IPS-18a (cell line): ENCODE results near the gene PYM1.
A peak's percentile ranks its signal among the peaks of the same experiment; 100 is the strongest.

ENCODE experiments used
- H3K27ac ChIP-seq: one replicate; pipeline ENCODE4 v1.5.1; 2013; ENCODE audit warnings: low read length
- H3K27me3 ChIP-seq: one replicate; pipeline ENCODE4 v1.6.1; 2013; ENCODE audit warnings: mild to moderate bottlenecking, low read length; ENCODE audit not compliant: control insufficient read depth, insufficient read depth
- H3K36me3 ChIP-seq: one replicate; pipeline ENCODE4 v1.6.1; 2013; ENCODE audit warnings: low read depth, low read length; ENCODE audit not compliant: control insufficient read depth
- H3K4me1 ChIP-seq: one replicate; pipeline ENCODE4 v1.6.1; 2013; ENCODE audit warnings: low read depth, low read length; ENCODE audit not compliant: control insufficient read depth
- H3K4me3 ChIP-seq: one replicate; pipeline ENCODE4 v1.5.1; 2013; ENCODE audit warnings: low read length
- H3K9ac ChIP-seq: one replicate; pipeline ENCODE4 v1.6.1; 2013; ENCODE audit warnings: mild to moderate bottlenecking, low read length, moderate library complexity
- H3K9me3 ChIP-seq: one replicate; pipeline ENCODE4 v1.6.1; 2013; ENCODE audit warnings: low read depth, low read length; ENCODE audit not compliant: control insufficient read depth

PYM1 gene

DNA sequence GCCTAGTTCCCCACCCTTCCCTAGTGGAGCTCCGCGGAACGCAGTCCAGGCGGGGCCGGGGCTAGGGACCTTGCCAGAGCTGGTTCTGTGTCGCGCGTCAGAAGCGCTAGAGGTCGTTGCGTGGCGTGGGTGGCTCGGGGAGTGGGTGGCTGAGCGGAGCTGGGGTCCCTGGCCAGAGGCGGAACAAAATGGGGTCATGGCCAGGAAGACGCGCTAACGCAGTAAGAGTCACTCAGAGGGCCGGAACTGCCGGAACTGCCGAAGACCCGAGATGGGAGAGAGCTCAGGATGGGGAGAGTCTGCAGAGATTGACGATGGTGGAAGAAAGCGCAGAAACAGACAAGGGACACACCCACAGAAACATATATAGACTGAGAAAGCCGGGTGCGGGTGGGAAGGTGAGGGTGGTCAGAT is 8.1 kb upstream of the PYM1 start:
- Histone ChIP-seq H3K27me3 (peaks cover 37% of the 10 kb centered on the region), H3K4me3 (no peak overlapping the region), H3K9ac (no peak overlapping the region), H3K27ac (no peak overlapping the region), H3K36me3 (no peaks in the 10 kb centered on the region), H3K4me1 (peaks cover 8% of the 10 kb centered on the region), H3K9me3 (no peaks in the 10 kb centered on the region)

DNA sequence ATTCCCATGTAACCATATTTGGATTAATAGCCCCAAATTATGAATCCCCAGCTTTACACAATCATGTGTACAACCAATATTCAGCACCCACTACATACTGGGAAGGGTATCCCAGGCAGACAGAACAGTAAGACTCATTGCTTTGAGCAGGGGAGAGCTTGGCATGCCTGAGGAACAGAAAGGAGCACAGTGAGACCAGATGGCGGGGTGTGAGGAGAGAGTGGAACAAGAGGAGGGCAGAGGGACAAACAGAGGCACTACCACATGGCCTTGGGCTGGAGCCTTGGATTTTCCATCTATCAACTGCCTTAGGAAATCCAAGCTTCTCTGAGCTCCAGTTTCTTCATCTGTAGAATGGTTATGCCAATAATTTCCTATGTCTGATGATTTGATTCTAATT is 7.1 kb upstream of the PYM1 start:
- peaks cover 37% of the 10 kb centered on the region for H3K27me3 ChIP-seq
- H3K9me3 ChIP-seq: no peaks in the 10 kb centered on the region
- no peak overlapping the region for H3K27ac ChIP-seq
- no peaks in the 10 kb centered on the region for H3K36me3 ChIP-seq
- H3K9ac ChIP-seq: no peak overlapping the region
- peaks cover 11% of the 10 kb centered on the region for H3K4me1 ChIP-seq
- H3K4me3 ChIP-seq: no peak overlapping the region

DNA sequence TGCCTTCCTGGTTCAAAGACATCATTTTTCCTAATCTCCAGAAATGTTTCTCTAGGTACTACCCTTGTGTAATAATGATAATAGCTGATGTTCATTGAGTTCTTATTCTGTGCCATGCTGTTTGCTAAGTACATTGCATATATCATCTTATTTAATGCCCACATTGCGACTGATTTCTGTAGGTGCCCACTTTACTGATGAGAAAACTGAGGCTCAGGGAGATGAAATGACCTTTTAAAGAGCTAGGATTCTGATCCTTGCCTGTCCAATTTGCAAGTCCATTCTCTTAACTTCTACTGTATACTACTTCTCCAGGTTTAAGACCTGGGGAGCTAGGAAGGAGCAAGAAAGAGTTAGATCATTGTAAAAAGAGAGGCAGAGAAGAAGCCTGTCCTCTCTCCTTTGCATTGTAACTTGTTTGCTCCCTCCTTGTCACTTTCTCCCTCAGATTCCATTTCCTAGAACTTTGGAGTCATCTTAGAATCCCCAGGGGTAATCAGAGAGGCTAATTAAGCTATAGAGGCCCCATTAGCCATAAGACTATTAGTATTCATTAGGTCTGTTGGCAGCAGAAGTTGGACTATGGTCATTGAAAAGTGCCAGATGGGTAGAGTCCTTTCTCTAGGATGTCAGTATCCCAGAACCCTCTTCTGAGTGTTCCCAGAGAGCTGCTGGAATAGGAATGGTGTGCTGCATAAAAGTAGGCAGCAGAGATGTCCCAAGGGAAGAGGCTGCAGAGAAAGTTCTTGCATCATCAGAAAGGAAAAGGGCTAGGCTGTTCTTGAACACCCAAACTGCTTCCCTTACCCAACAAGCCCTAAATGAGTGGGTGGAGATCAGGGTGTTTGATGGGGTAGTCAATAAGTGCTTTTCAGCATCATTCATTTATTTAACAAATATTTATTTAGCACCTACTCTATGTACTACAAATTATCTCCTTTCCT is 6.4 kb upstream of the PYM1 start:
- no peaks in the 10 kb centered on the region for H3K9me3 ChIP-seq
- H3K36me3 ChIP-seq: no peaks in the 10 kb centered on the region
- peaks cover 11% of the 10 kb centered on the region for H3K4me1 ChIP-seq
- H3K27ac ChIP-seq: no peak overlapping the region
- no peak overlapping the region for H3K9ac ChIP-seq
- no peak overlapping the region for H3K4me3 ChIP-seq
- H3K27me3 ChIP-seq: peaks cover 37% of the 10 kb centered on the region

DNA sequence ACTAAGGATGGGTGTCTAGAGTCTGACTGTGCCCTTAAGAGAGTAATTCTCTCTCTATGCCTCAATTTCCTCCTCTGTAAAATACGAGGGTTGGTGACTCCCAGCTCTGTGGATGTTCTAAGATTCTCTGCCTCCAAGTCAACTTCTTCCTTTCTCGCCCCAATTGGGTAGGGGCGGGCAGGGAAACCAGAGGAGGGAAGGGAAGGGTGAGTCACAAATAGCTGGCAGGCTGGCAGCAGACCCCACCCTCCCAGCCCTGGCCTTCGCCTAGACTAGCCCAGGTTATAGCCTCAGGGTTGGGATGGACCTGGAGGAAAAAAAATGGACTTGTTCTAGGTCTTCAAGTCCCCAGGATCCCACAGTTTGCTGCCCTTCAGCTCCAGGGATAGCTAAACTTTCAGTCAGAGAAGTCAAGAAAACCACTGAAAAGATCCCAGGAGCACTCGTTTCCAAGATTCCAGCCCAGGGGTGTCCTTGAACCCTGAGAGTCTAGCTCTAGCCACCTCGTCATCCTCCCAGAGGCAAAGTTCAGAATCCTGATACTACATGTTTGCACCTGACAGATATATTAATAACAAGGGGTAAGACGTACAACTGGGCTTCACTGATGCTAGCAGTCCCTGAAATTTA is 5.6 kb upstream of the PYM1 start:
- Histone ChIP-seq H3K4me3 (no peak overlapping the region), H3K36me3 (no peaks in the 10 kb centered on the region), H3K9me3 (no peaks in the 10 kb centered on the region), H3K27me3 (peaks cover 37% of the 10 kb centered on the region), H3K9ac (no peak overlapping the region), H3K27ac (no peak overlapping the region), H3K4me1 (peaks cover 11% of the 10 kb centered on the region)

DNA sequence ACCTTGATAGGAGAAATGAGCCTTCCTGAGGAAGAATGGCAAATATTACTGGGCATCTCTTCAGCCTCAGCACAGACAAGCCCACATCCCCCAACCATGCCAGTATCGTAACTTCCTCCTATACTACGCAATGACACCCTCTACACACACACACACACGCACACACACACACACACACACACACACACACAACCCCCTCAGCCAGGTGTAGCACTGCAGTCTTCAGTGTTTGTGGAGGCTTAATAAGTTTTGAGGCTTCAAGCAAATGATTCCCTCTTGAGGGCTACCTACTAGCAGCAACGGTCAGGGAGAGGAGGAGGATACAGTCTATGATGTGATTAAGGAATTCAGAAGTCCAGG is 4.8 kb upstream of the PYM1 start:
- H3K9me3 ChIP-seq: no peaks in the 10 kb centered on the region
- no peaks in the 10 kb centered on the region for H3K36me3 ChIP-seq
- no peak overlapping the region for H3K27ac ChIP-seq
- H3K4me1 ChIP-seq: peaks cover 11% of the 10 kb centered on the region
- H3K27me3 ChIP-seq: peaks cover 37% of the 10 kb centered on the region
- H3K9ac ChIP-seq: no peak overlapping the region
- H3K4me3 ChIP-seq: peak overlapping the region; percentile 67

DNA sequence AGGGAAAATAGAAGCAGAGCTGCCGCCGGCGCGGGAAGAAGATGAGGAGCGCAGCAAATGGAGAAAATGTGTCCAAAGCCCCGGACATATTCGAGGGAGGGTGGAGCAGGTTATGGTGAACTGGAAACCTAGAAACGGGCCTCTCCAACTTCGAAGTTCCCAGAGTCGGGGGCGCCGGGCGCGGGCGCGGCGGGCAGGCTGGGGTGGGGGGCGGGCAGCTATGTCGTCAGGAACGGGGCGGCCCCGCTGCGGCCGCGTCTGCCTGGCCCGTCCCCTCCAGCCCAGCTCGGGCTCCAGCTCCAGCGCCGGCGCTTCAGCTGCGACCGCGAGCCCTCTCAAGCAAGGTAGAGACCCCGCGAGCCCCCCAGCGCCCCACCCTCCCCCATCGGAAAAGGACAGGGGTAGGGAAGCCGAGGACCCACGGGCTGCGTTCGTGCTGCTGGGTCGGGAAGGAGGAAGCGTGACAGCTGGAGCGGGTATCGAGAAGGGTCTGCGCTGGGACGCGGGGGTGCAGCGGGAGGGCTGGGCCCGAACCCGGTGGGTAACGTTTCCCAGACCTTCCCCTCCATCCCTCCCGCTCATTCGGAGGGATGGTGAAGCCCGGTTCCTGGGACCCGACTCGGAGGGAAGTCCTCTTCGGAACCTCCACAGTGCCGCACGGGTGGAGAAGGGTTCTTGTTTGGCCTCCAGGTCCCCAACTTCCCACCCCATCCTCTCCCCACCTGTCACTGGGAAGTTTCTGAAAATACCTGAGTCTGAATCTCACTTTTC is 4.3 kb upstream of the PYM1 start:
- H3K27ac ChIP-seq: no peak overlapping the region
- no peaks in the 10 kb centered on the region for H3K36me3 ChIP-seq
- H3K4me1 ChIP-seq: peaks cover 11% of the 10 kb centered on the region
- peaks cover 37% of the 10 kb centered on the region for H3K27me3 ChIP-seq
- no peaks in the 10 kb centered on the region for H3K9me3 ChIP-seq
- peak overlapping the region; percentile 67 for H3K4me3 ChIP-seq
- peak overlapping the region; percentile 23 for H3K9ac ChIP-seq

DNA sequence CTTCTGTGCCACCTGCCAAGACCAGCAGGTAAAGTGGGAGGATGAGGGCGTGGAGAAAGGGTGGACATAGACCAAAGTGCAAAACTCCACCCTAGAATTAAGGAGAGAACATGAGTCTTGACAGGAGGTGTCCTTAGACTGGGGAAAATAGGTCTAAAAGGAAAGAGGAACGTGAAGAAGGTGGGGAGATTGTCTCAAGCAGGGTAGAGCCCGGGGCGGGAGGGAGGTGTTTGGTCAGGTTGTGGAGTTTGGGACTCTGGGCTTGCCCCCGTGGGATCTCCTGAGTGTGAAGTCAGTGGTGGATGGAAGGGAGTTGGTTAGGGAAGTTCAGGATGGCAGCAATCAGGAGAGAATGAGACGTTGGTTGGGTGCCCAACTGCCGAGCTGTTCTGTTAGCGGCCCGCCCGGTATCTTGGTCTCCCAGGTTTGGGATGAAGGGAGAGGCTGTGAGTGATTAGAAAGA is 3.7 kb upstream of the PYM1 start:
- Histone ChIP-seq H3K27ac (no peak overlapping the region), H3K9me3 (no peaks in the 10 kb centered on the region), H3K4me3 (peak overlapping the region; percentile 67), H3K27me3 (peaks cover 37% of the 10 kb centered on the region), H3K9ac (peak overlapping the region; percentile 23), H3K36me3 (no peaks in the 10 kb centered on the region), H3K4me1 (peaks cover 11% of the 10 kb centered on the region)

DNA sequence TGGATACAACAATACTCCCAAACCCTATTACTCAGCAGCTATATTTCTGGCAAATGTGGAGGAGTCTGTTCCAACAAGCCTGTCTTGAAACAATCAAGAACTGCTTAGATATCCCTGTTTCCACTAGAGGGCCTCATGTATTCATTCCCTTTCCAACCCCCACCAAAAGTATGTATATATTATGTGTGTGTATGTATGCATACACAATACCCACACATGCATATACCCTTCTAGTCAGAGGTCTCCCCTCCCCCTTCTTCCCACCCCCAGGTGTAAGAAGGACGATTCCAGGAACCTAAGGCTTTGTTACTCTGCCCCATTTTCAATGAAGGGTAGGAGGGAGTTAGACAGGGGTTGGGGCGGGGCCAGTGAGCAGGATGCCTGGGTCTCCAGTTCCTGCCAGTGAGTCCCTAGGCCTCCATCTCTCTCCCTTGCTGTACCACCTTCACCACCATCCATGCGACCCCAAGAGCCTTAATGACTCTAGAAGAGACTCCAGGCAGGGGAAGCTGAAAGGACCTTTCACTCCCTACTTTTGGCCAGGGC is 3.1 kb upstream of the PYM1 start, which contains the start of gene DGKA:
TSS of gene DGKA (plus strand) at position 392 of the 546 bp plus-strand sequence. CDS start 5,342 bp downstream, outside the sequence.
- no peaks in the 10 kb centered on the region for H3K36me3 ChIP-seq
- H3K4me1 ChIP-seq: peaks cover 11% of the 10 kb centered on the region
- no peaks in the 10 kb centered on the region for H3K9me3 ChIP-seq
- peak within 1 kb of the TSS; percentile 67 for H3K4me3 ChIP-seq
- no peak within 1 kb of the TSS for H3K27ac ChIP-seq
- peak within 1 kb of the TSS; percentile 23 for H3K9ac ChIP-seq
- H3K27me3 ChIP-seq: peaks cover 37% of the 10 kb centered on the region

DNA sequence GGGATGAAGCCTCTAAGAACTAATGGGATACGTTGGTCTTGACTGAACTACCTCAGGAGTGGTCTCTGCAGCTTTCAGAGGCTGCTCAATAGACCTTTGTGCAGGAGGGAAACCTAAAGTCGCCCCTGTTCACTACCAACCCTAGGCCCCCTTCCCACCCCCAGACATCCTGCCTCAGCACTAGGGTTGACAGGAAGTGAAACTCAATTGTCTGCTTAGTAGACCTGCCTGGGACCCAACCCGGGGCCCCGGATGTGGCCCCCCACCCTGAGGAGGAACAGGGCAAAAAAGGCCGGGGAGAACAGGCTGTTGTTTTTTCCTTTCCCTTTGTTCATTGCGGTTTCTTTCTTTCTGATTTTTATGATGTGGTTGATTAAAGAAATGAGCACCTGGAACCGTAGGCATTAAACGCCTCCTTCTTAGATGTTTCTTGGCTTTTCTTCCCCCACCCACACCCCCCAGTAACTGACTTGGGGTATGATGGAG is 1.7 kb upstream of the PYM1 start:
- Histone ChIP-seq H3K9me3 (no peaks in the 10 kb centered on the region), H3K4me1 (peaks cover 11% of the 10 kb centered on the region), H3K27me3 (peaks cover 31% of the 10 kb centered on the region), H3K36me3 (peaks cover 5% of the 10 kb centered on the region), H3K27ac (no peak overlapping the region), H3K4me3 (no peak overlapping the region), H3K9ac (no peak overlapping the region)

DNA sequence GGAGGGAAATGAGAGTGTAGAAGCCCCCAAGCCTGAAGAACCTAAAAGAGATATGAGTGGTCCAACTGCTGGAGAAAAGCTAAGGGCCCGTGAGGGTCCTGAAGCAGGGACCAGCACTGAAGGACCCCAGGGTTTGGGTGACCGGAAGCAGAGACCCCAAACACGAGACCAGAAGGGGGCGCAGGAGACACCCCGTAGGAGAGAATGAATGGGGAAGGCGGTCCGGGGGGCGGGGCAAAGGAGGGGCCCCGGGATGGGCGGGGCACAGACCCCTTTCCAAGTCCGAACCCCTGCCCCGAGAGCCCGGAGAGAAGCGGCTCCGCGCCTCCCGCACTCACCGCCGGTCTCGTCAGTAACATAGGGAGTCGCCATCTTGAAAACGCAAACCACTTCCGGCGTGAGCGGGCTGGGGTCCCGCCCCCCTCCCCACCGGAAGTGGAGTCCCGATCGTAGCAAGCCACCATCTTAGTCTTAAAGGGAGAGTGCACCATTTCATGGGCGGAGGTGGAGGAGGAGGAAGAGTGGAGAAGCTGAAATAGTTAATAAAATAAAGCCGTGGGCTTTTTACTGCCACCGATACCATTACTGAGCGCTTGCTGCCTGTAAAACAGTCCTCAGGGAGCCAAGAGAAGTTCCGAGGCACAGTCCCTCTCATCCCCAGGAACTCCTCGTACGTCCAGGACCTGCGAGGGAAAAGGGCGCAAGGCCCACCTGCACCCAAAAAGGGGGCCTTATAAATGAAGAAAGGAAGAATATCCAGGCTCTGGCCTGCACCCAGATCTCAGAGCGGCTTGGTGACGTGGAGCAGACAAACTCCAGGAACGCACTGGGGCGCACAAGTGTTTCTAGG is 731 bp downstream of the PYM1 start:
- H3K4me3 ChIP-seq: peak overlapping the region; percentile 98
- H3K36me3 ChIP-seq: peaks cover 21% of the 10 kb centered on the region
- H3K9ac ChIP-seq: peak overlapping the region; percentile 92
- peaks cover 7% of the 10 kb centered on the region for H3K27me3 ChIP-seq
- no peaks in the 10 kb centered on the region for H3K9me3 ChIP-seq
- H3K27ac ChIP-seq: peak overlapping the region; percentile 93
- H3K4me1 ChIP-seq: peaks cover 11% of the 10 kb centered on the region
